AG09319 (cell line): ENCODE measurements around the gene GALNT4.

Experiments
- DNase-seq: peaks from one replicate; pipeline ENCODE4 v3.0.0-alpha.2; 2010; ENCODE audit warnings: low read depth; ENCODE audit errors: extremely low read depth
- TF ChIP-seq, protein P1 (sequence below): IDR thresholded peaks from 2 replicates; pipeline ENCODE4 v1.5.1; 2011; ENCODE audit warnings: low read depth, mild to moderate bottlenecking, inconsistent platforms, low read length, moderate library complexity

The GALNT4 gene

DNA sequence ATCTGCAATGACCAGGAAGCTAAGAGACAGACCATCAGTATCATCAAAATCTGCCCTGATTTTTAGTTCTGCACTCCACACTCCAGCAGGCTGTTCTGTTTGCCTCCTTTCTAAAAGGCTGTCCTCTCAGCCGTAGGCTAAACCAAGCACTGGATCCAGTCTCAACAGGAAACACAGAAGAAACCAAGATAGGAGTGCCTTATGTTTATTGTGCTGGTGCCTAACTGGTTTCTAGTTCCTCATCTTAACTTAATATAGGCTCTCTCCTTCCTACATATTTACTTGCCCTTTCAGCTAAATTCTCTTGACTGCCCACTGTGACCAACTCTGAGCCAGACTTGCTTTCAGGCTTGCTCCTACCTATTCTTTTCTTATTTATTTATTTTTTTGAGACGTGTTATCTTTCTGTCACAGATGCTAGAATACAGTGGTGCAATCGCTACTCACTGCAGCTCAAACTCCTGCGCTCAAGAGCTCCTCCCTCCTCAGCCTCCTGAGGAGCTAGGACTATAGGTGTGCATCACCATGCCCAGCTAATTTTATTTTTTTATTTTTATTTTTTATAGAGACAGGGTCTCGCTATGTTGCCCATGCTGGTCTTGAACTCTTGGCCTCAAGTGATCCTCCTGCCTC, 30.8 kb downstream of the GALNT4 start:
- TF ChIP-seq, protein P1, sequence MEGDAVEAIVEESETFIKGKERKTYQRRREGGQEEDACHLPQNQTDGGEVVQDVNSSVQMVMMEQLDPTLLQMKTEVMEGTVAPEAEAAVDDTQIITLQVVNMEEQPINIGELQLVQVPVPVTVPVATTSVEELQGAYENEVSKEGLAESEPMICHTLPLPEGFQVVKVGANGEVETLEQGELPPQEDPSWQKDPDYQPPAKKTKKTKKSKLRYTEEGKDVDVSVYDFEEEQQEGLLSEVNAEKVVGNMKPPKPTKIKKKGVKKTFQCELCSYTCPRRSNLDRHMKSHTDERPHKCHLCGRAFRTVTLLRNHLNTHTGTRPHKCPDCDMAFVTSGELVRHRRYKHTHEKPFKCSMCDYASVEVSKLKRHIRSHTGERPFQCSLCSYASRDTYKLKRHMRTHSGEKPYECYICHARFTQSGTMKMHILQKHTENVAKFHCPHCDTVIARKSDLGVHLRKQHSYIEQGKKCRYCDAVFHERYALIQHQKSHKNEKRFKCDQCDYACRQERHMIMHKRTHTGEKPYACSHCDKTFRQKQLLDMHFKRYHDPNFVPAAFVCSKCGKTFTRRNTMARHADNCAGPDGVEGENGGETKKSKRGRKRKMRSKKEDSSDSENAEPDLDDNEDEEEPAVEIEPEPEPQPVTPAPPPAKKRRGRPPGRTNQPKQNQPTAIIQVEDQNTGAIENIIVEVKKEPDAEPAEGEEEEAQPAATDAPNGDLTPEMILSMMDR: no peak
- DNase-seq: no peak

DNA sequence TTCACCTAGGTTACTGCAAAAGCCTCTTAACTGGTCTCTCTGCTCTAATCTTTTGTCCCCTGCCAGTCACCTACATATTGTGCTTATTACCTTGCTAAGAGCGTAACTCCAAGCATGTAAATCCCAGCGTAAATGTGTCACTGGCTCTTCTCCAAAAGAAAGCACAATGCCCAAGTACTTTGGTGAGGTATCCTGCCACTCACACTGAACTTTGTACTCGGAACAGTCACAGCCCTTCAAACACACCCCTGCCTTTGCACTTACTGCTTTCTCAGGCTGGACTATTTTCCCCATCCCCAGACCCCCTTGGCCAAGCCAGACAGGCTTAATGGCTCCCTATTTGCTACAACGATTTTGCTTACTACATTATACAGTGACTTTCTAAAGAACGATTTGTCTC, 31.7 kb downstream of the GALNT4 start:
- DNase-seq: no peak
- TF ChIP-seq, protein P1: no peak

DNA sequence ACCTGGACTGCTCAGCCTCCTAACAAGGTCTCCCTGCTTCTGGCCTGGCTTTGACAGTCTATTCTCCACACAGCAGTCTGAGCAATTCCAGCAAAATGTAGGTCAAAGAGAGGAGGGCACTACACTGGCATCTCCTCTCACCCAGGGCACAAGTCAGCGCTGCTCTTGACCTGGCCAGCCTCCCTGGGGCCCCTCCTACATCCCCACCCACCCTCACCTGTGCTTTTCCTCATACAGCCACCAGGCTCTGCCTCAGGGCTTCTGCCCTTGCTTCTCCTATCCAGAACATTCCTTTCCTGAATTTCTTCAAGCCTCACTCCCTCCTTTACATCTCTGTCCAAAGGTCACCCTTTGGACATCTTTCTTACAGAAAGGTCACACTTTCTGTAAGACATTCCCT, 33.7 kb downstream of the GALNT4 start:
- DNase-seq: no peak
- TF ChIP-seq, protein P1: no peak

DNA sequence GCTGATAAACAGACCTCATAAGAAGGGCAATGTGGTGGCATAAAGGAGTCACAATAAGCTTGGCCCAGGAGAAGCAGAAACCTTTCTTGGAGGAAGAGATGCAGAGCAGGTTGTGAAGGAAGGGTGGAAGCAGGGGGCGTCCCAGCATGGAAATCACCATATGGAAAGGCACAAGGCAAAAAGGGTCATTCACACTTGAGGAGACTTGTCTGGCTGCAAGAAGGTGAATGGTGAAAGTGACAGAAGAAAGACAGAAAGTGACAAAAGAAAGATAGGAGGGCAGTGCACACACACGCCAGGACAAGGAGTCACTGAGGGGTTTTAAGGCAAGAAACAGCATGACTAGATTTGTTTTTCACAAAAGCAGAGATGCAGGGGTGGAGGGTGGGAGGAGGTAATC, 38.3 kb downstream of the GALNT4 start:
- DNase-seq: no peak
- TF ChIP-seq, protein P1: no peak

DNA sequence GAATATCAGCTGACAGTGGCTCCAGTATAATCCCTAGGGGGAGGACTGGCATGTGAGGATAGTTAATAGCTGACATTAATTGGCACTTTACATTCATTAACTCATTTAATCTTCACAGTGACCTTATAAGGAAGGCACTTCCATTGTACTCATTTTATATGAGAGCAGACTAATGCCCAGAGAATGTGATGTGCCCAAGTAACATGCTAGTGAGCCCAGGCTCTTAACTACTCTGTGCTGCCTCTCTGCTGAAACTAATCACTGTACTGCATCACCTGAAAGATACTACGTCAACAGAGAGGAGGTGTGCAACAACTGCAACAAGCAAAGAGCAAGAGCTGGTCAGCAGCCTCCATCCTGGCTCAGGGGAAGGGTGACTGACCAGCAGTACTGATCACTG, 40.1 kb downstream of the GALNT4 start:
- TF ChIP-seq, protein P1: no peak
- DNase-seq: no peak

DNA sequence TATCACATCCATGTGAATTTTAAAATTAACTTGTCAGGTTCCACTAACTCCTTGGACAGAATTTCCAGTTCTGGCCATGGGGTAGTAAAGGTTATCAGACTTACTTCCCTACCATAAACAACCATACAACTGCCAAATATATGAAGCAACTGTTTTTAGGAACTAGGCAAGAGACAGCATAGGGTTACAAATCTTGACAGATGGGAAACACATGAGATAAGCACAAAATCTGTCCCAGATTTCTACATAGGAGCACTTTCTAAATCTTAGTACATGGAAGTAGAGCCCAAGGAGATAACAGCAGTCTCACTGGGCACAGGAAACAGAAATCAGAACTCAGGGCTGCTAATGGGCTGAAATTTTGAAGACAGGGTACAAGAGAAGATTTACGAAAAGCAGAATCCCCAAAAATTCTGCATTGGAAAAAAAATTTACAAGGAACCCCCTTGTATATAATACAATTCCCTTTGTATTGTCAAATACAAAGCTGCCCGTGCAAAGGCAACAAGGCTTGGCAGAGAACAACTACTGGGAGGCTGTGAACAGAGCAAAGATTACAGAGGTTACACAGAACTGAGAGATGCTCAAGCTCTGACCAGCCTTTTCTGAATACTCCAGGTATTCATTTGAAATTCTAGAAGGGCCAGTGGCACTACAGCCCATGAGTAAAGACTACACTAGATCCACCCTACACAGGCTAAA, 43.2 kb downstream of the GALNT4 start:
- TF ChIP-seq, protein P1: no peak
- no peak for DNase-seq

DNA sequence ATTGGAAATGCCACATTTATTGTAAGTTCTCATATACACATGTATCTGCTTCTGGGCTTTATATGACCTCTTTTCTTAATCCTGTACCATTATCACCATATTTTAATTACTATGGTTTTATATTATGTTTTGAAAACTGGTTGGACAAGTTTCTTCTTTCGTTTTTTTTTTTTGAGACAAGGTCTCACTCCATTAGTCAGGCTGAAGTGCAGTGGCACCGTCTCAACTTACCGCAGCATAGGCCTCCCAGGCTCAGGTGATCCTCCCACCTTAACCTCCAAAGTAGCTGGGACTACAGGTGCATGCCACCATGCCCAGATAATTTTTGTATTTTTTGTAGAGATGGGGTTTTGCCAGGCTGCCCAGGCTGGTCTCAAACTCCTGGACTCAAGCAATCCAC, 44.6 kb downstream of the GALNT4 start:
- DNase-seq: no peak
- TF ChIP-seq, protein P1: no peak
